ENCODE measurements around the gene CTNNA2.
A peak's percentile ranks its signal among the peaks of the same experiment; 100 is the strongest.

The CTNNA2 gene

DNA sequence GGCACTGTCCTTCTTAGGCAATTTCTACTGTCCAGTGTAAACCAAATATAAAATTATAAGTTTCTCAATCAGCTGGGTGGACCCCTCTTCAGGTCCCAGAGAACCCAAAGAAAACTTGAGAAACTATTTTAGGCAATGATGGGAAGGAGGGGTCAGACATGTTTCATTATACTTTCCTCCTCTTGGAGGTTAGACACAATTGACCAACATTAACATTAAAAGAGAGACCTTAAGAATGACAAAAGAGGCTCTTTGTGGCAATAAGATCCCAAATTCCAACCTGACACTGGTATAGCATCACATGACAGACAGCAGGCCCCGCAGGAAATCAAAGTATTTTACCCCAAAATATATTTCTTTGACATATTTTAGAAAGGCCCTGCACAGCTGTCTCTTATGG is 718.6 kb downstream of the CTNNA2 start:
- TF ChIP-seq, protein P1, sequence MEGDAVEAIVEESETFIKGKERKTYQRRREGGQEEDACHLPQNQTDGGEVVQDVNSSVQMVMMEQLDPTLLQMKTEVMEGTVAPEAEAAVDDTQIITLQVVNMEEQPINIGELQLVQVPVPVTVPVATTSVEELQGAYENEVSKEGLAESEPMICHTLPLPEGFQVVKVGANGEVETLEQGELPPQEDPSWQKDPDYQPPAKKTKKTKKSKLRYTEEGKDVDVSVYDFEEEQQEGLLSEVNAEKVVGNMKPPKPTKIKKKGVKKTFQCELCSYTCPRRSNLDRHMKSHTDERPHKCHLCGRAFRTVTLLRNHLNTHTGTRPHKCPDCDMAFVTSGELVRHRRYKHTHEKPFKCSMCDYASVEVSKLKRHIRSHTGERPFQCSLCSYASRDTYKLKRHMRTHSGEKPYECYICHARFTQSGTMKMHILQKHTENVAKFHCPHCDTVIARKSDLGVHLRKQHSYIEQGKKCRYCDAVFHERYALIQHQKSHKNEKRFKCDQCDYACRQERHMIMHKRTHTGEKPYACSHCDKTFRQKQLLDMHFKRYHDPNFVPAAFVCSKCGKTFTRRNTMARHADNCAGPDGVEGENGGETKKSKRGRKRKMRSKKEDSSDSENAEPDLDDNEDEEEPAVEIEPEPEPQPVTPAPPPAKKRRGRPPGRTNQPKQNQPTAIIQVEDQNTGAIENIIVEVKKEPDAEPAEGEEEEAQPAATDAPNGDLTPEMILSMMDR (IDR thresholded peaks at IDR 0.05) = no peak
- no peak overlapping the region for H3K27ac ChIP-seq

DNA sequence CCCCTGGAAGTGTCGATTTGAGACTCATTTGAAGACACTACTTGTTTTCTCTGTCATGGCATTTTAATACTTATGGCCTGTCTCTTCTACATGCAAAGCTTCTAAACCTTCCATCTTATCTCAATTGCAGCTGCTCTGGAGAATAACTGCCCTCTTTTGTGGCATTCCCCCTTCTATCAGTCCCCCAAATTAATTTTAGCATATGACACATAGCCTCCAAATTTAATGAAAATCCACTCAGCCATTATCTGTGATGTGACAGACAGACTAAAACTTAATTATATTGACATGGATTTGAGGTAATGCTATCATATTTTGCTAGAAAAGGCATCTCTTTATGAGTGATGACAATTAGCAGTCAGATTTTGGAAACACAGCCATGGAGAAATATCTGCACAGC is 720.5 kb downstream of the CTNNA2 start:
- TF ChIP-seq ZFX (IDR thresholded peaks at IDR 0.05; ENCODE audit: borderline replicate concordance) = no peak
- TF ChIP-seq, protein P1 (IDR thresholded peaks at IDR 0.05) = no peak
- no peak overlapping the region for H3K27ac ChIP-seq

GRCh38 chr2:80238692-80239469 is 726.0 kb downstream of the CTNNA2 start:
- TF ChIP-seq ZFX (IDR thresholded peaks at IDR 0.05; ENCODE audit: borderline replicate concordance) = no peak
- TF ChIP-seq, protein P1 (IDR thresholded peaks at IDR 0.05) = peak; percentile 88
- no peak overlapping the region for H3K27ac ChIP-seq

DNA sequence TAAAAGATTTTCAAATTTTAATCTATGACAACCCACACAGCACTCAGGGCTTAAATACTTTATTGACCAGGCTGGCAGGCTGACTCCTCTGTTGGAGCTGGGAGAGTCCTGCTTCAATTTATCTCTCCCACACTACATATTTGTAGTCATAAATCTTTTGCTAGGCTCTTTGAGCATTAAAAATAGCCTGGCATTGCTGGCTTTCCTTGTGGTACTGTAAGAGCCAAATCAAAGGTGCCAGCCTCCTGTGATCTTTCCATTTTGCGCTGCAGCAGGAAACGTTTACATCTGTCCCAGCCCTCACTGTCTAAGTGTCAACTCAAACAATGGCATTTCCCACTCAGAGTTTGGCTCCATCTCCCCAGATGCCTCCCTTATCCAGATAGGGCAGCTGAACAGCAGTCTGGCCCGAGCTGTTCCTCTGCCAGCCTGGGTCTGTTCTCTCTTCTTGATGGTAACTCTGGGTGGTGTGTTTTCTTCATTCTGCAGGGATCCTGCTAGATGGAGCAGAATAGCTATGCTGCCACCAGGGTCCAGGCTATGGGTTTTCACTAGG is 729.6 kb downstream of the CTNNA2 start:
- H3K27ac ChIP-seq = no peak overlapping the region
- no peak for TF ChIP-seq ZFX (IDR thresholded peaks at IDR 0.05; ENCODE audit: borderline replicate concordance)
- TF ChIP-seq, protein P1 (IDR thresholded peaks at IDR 0.05) = no peak

DNA sequence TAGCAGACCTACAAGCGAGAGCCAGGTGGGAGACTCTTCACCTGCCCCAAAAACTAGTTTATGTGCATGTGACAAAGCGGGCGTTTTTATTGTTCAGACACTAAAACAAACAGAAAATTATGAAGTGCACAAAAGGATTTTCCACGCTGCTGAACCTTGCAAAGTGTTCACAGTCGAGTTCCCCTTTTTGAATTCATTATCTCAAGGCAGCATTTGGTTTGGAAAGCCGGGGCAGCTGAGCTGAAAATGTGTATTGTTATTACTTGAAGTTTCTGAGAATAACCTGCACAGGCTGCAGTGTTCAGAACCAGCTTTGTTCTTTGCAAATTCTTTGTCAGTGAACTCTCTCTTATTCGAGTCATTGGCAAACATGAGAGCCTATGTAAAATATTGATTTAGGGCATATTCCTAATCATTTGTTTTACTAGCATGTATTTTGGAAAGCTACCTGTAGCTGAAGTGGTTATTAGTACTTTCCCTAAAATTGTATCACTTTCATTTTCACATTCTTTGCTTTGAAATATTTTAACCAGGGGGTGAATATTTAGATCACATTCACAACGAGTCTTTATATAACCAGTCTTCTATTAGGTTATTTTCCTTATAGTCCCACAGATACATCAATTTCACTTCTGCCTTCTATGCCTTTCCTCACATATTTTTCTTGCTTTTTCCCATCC is 732.2 kb downstream of the CTNNA2 start:
- TF ChIP-seq, protein P1 (IDR thresholded peaks at IDR 0.05) = no peak
- TF ChIP-seq ZFX (IDR thresholded peaks at IDR 0.05; ENCODE audit: borderline replicate concordance) = no peak
- no peak overlapping the region for H3K27ac ChIP-seq

GRCh38 chr2:80246534-80246933 is 733.7 kb downstream of the CTNNA2 start:
- TF ChIP-seq ZFX (IDR thresholded peaks at IDR 0.05; ENCODE audit: borderline replicate concordance) = no peak
- TF ChIP-seq, protein P1 (IDR thresholded peaks at IDR 0.05) = no peak
- no peak overlapping the region for H3K27ac ChIP-seq

DNA sequence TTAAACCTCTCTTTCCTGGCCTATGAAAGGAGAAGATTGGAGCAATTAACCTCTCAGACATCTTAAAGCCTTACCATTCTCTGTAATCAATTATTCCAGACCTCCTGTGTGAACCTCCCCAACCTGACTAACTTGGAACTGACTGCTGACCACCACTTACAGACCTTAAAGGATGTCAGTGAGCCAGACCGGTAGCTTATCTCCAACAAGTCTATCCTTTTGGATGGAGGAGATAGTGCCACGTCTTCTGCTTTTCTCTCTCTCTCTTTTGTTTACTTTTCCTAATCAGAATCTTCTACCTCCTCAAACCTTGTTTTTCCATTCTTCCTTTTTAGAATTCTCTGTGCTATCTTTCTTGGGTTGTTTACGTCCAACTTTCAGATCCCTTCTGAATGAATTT is 734.5 kb downstream of the CTNNA2 start:
- TF ChIP-seq ZFX (IDR thresholded peaks at IDR 0.05; ENCODE audit: borderline replicate concordance) = no peak
- TF ChIP-seq, protein P1 (IDR thresholded peaks at IDR 0.05) = no peak
- no peak overlapping the region for H3K27ac ChIP-seq

Data from 22Rv1 (cell line).